NCI-H128 (cell line): Measurements from ENCODE around the gene IL17C.
"Not testable (repeated sequence)": the region's sequence is repeated elsewhere in the genome, so short reads cannot be mapped to it uniquely, and the experiment has no call there.

ENCODE experiments used
- DNase-seq: peaks from one replicate; lab custom pipeline; 2025; ENCODE audit not compliant: unreplicated experiment; lab: John Stamatoyannopoulos, UW

IL17C gene

DNA sequence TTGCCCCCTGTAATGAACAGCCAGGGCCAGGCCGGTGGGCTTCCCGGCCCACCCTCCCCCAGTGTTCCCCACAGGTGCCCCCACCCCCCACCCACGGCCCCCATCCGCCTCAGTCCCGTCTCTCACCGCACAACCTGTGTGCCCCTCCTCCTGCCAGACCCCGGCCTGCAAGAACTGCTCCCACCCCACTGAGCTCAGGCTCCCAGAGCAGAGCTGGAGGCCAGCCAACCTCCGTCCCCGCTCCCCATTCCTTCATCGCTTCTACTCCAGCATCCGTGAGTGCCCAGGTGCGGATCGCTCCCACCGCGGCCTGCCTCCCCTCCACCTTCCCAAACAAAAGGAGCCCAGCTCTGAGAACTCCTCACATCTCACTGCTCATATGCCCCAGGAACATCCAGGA lies 20.3 kb downstream of the IL17C start:
- DNase-seq, result no peak

DNA sequence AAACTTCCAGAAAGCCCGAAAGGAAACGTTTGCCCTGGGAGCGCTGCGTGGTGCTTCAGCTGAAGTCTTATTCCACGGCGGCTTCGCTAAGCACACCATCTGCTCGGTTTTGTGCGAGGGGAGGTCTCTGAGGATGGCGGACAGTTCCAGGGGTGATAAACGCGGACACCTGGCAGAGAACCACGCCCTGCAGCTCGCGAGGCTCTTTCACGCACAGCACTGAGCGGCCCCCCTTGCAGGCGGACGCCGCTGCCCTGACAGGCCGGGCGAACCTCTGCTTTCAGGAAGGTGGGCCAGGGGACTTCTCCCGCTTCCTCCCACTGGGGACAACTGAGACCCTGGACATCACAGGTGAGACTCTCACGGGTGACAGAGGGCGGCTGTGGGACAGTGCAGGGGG lies 20.8 kb downstream of the IL17C start:
- DNase-seq, result no peak

DNA sequence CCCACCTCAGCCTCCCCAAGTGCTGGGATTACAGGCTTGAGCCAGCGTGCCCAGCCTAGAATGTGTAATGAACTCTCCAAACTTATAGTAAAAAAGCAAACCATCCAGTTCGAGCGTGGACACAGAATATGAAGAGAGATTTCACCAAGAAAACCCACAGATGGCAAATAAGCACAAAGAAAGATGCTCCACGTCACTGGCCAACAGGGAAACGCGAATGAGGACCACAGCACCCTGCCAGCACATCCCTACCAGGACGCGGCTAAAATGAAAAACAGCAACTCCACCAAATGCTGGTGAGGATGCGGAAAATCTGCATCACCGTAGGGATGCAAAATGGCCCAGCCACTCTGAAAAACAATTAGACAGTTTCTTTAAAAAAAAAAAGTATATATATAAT lies 23.1 kb downstream of the IL17C start:
- DNase-seq, result no peak

DNA sequence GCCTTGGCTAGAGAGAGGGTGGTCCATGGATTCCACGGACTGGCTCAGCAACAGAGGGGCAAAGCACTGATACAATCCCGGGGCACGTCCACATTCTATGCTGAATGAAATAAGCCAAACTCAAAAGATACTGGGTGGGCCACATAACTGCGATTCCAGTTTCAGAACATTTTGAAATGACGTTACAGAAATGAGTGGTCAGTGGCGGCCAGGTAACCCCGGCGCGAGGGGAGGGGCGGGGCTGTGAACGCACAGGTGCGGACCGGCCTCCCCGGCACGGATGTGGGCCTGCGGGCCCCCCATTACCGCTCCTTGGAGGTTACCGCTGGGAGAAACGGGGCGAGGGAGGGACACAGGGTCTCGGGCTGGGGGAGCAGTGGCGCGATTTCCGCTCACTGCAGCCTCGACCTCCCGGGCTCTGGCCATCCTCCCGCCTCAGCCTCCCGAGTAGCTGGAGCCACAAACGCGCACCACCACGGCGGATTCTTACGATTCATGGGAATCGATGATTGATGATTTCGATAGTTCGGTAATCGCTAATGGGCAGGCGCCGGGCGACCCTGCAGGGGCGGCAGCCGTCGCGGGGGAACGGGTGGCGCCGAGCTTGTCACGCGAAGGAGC lies 24.0 kb downstream of the IL17C start:
- no peak for DNase-seq

DNA sequence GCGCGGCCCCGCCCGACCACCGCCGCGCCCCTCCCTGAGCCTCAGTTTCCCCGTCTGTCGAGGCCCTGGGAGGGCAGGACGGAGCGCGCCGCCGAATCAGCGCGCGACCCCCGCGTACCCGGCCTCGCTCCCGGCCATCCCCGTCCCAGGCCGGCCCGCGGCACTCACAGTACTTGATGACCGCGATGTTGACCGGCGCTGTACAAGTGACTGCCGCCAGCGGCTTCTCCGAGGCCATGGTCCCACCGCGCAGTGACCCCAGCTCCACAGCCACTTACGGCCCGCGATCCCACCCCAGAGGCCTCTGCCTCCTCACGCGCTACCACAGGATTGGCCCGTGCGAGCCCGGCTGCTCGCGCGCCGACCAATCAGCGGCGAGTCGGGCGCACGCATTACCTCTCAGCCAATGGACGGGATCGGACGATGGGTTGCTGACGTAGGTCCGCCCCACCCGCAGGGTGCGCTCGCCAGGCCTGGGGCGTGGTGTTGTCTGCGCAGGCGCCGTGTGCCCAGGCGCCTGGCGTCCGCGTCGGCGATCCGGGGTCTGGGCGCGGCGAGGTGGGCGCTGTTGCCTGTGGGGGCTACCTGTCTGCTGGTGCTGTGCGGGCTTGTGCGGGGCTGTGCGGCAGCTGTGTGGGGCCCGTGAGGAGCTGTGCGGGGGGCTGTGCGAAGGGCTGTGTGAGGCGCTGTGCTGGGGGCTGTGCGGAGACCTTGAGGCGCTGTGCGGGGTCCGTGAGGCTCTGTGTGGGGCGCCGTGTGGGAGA lies 24.7 kb downstream of the IL17C start, which contains the start of gene MVD:
MVD (minus strand) TSS at position 249 of the 764 bp plus-strand sequence; CDS start at position 238, 11 bp downstream.
- peak; percentile 89 for DNase-seq

DNA sequence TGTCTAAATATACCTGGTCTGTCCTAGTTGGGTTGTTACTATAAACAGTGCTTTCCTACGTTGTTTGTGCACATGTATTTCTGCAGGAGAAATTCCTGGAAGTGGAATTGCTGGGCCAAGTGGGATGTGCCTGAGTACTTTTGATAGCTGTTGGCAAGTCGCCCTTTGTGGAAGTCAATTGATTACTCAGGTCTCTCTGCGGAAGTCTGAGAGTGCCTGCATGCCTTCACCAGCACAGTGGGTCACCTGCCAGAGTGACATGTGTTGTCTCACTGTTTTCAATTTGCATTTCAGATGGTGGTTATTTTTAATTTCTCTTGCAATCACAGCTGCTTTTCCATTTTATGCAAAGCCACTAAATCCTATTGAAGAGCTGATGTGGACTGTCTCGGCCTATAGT lies 26.8 kb downstream of the IL17C start:
- no peak for DNase-seq

DNA sequence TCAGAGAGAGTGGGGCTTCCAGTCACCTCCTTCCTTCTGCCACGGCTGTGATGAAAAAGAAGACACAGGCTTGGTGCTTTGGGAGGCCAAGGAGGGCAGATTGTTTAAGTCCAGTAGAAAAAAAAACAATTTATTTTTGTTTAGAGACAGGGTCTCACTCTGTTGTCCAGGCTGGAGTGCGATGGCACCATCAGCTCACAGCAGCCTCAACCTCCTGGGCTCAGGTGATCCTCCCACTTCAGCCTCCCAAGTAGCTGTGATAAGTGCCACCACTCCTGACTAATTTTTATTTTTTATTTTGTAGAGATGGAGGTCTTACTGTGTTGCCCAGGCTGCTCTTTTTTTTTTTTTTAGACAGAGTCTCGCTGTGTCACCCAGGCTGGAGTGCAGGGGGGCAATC lies 27.2 kb downstream of the IL17C start:
- DNase-seq, result no peak

DNA sequence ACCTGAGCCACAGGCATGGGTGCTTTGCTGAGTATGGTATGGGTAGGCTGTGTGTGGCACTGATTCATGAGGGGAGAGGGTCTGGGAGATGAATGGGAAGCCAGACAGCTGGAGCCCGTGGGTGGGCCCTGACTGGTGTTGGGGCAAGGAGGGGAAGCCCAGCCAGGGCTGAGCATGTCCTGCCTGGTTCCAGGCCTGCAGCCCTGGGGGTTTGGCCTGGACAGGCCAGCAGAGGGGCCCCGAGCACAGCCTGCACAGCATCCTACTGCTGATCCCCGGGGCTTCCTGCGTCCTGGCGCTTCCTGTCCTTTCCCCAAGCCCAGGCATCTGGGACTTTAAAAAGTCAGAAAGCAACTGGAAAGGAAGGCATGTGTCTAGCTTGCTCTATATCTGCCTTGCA lies 29.1 kb downstream of the IL17C start:
- no peak for DNase-seq

DNA sequence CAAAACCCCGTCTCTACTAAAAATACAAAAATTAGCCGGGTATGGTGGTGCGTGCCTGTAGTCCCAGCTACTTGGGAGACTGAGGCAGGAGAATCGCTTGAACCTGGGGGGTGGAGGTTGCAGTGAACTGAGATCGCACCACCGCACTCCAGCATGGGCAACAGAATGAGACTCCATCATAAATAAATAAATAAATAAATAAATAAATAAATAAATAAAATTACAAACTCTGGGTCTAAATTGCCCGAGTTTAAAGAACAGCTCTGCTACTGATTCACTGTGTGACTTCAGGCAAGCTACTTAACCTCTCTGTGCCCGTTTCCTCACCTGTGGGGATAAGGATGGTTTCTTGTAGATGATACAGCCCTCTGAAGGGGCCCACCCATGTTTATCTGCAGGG lies 31.1 kb downstream of the IL17C start:
- not testable (repeated sequence) for DNase-seq

DNA sequence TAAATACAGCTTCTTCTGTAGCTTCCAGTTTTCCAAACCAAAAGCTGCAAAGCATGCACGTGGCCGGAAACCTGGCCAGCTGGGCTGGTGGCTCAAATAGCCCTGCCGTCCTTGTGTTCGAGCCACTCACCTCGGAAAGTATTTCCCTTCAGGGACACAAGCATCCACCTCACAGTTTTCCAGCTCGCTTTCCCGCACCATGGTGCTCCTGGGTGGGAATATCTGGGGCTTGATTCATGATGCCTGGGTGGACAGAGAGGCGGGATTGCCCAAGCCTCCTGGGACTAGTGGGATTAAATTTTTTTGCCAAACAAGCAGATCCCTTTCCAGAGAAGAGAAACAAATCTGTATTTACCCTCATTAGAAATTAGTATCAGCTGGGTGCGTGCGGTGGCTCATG lies 31.6 kb downstream of the IL17C start:
- no peak for DNase-seq

DNA sequence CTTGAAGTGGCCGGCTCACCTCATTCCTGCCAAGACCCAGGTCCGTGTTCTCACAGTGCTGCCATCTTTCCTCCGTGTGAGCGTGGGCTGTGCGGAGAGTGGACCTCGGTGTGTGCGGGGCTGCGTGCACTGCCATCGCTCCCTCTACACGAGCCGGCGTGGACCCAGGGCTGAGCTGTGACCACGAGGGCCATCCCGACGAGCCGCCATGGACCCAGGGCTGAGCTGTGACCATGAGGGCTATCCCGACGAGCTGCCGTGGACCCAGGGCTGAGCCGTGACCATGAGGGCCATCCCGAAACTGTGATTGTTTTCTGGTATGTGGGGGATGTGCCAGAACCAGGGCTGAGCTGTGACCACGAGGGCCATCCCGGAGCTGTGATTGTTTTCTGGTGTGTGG lies 33.4 kb downstream of the IL17C start:
- DNase-seq, result no peak

DNA sequence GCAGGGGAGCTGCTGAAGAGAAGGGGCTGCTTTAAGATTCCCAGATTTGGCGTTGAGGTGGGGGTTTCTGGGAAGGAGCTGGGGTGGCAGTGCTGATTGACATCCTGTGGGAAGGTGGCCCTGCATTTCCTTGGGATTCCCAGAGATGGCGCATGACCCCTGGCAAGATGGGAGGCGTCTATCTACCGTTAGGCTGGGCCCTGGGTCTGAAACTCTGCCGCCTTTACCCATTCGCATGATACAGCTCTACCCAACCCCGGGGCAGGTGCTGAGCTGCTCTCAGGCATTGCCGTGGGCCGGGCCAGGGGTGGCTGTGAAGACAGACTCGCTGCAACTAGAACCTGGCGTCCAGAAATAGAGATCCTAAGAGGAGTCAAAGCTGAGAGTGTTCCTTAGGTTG lies 34.4 kb downstream of the IL17C start:
- DNase-seq, result no peak

DNA sequence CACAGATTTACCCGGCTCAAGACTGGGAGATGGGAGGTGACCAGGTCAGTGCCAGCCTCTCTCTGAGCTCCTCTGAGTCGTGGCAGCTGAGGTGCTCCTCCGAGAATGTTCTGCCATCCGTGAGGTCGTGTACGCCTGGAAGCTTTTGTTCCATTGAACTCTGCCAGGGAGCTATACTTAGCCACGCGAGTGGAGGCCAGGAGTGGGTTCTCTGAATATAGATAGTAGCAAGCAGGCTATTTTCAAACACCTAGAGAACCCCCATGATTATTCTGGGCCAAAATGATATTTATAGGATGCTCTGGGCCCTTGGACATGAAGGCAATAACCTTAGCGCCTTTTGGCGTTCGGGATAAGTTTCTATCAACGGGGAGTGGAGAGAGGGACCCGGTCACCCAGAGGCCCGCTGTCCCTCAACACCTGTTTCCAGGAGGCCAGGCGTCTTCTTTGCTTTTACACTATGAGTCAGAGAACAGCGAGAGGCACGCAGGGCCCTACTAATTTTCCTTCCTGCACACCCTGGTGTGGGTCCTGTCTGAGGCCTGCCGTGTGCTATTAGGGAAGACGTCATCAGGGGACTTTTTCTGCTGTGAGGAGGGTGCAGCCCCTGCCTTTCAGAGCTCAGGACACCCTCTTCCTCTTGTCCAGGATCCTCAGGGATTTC lies 35.5 kb downstream of the IL17C start:
- no peak for DNase-seq

DNA sequence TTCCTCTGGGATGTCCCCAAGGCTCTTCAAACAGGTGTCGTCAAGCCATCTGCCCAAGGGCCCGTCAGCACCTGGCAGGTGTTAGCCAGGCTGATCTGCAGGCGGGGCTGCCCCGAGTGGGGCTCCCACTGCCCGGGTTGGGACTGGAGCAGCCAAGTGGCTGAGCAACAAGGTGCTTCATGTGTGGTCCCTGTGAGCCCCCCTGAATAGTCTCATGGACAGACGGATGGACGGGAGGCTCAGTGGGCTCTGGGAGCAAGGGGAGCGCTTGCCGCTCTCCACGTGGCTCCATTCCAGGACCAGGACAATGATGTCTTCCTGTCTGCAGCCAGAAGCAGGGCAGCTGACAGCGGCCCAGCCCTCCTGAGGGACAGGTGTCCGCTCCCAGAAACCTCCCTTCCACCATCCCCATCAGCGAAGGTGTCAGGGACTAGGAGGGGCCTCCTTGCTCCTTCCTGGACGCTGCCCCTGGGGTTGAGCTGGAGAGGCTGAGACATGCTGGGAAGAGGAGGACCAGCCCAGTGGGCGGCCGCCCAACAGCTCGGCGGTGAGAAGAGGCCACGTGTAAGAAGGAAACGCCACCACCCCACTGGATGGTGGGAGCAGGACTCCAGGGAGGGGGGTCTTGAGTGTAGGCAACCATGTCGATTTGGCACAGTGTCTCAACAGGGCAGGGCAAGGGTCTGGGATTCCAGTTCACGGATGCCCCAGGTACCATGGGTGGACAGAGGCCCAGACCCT lies 38.3 kb downstream of the IL17C start:
- DNase-seq, result no peak

DNA sequence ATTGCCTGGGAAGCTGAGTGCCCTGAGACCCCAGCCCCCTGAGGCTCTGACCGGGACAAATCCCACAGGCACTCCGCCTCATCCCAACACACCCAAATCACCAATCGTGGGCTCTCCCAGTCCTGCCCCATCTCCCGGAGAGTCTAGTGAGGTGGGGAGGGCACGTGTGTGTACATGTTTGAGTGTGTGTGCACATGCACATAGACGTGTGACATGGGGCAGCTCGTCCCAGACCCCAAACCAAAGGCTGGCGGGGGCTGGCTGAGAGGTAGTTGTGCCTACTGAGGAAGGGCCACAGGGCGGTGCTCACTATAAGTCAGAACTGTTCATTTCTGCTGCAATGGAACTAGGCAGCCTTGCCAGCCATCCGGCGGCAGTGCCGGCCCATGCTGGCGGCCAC lies 39.3 kb downstream of the IL17C start:
- DNase-seq, result no peak

DNA sequence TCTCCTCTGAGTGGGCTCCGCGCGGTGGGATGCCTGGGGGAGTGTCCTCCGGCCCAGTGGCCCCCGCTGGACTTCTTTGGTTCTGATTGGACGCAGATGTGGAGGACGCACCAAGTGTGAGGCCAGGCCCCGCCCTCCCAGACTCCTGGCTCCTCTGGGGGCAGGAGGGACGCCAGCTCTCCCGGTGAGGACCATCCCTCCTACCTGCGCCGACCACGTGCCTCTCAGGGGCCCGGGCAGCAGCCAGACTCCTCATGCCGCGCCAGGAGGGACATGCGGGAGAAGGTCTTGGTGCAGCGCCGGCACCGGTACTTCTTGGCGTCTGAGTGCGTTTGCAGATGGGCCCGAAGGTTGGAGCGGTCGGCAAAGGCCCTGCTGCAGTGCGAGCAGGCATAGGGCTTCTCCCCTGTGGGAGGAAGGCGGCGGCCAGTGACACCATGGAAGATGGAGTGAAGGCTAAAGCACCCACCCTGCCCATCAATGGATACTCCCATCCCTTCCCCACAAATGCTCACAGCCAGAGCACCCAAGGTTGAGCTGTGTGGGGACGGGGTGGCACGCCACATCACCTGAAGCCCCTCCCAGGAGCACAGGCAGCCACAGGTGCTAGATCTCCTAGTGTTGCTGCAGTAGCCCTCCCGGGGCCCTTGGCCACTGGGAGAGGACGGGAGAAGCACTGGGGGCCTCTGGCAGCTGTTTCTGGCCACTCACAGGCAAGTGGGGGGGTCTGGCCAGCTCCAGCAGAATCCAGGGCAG lies 40.0 kb downstream of the IL17C start:
- DNase-seq, result no peak

DNA sequence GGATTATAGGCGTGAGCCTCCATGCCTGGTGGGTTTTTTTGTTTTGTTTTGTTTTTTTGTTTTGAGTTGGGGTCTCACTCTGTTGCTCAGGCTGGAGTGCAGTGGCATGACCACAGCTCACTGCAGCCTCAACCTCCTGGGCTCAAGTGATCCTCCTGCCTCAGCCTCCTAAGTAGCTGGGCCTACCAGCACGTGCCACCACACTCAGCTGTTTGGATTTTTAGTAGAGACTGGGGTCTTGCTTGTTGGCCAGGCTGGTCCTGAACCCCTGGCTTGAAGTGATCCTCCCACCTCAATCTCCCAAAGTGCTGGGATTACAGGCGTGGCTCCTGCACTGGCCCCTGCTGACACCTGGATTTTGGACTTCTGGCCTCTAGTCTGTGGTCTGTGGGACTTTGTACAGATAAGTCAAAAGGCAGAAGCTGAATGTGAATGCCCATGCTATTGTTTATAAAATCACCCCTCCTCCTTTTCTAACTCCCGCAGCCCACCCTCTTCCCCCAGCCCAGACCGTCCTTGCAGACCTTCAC lies 42.2 kb downstream of the IL17C start:
- no peak for DNase-seq

DNA sequence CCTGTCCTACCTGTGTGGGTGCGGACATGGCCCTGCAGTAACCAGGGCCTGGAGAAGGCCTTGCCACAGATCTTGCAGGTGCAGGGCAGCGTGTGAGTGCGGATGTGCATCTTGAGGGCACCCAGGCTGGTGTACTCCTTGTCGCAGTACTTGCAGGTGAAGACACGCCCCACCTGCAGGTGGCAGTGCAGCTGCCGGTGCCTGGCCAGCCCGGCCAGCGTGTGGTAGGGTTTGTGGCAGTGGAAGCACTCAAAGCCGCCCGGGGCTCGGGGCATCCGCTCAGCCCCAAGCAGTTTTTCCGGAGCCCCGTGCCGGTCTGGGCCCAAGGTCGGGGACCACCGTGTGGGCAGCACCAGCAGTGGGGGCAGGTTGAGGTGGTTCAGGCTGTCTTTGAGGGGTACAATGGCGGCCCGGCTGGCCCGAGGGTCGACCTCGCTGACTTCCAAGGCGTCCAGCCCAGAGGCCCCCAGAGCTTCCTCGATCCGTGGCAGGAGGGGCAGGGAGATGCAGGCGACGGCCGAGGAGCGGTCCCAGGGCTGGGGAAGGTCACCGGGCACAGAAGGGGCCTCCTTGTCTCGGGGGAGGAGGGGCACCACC lies 42.8 kb downstream of the IL17C start:
- DNase-seq, result no peak

DNA sequence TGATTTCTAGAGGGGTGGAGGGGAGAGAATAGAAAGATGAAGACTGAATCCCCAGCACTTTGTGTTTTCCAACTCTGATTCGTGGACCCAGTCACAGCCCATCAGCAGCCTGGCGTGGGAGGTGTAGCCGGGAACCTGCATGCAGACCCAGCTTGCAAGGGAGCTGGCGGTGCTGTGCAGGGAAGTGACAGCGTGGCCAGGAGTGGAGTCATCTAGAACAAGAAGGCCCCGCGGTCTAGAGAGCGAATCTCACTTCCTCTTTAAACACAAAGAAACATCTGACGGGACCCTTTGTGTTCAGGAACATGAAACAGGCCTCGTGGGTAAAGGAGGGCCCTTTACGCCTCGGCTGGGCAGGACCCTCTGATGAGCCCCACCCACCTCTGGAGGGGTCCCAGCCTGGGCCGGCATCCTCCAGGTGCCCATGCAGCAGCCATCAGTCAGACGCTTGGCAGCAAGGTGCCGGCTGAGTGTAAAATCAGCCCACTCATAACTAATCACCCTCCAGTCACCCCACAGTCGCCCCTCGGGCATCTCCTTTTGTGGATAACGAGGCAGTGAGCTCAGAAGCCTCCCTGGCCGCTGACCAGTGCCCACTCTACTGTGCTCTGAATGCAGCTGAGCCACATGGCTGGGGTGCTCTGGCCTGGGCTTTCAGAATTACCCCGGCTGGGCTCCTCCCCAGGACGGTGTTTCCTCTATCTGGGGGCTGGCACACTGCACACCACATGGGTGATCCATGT lies 43.5 kb downstream of the IL17C start:
- no peak for DNase-seq
